HepG2 (cell line): Measurements from ENCODE around the gene ATG4B. TPM values are rescaled to one million over a fixed set of nuclear protein-coding genes. Genes with fewer than 3 reads are reported as not detected.

Source experiments
- ATF7 ChIP-seq, 2 experiments: fragments of 450-650 bp in 1 of 2; sonication (generic) in 1 of 2; formaldehyde crosslinking in 1 of 2; IDR thresholded peaks; 2 replicates each; pipeline versions ENCODE4 v1.4.0 to v1.6.1; 2016 to 2020; ENCODE audit warnings: antibody characterized with exemption in 1 of 2, mild to moderate bottlenecking in 1 of 2, missing genetic modification reagents in 1 of 2
- BCL3 ChIP-seq: sonication (generic); formaldehyde crosslinking; IDR thresholded peaks from 2 replicates; pipeline ENCODE4 v1.5.1; 2020; ENCODE audit warnings: mild to moderate bottlenecking, missing genetic modification reagents, moderate library complexity
- BRF2 ChIP-seq: sonication (generic); formaldehyde crosslinking; IDR thresholded peaks from 2 replicates; pipeline ENCODE4 v1.8.1; 2022; ENCODE audit warnings: mild to moderate bottlenecking, missing genetic modification reagents
- ELF1 ChIP-seq: sonication (generic); formaldehyde crosslinking; IDR thresholded peaks from 2 replicates; pipeline ENCODE4 v1.4.0; 2020; ENCODE audit warnings: missing genetic modification reagents
- FOXP4 ChIP-seq: sonication (generic); formaldehyde crosslinking; IDR thresholded peaks from 2 replicates; pipeline ENCODE4 v1.4.0; 2020; ENCODE audit warnings: missing genetic modification reagents
- GZF1 ChIP-seq: sonication (generic); formaldehyde crosslinking; IDR thresholded peaks from 2 replicates; pipeline ENCODE4 v1.5.1; 2020; ENCODE audit warnings: mild to moderate bottlenecking, missing genetic modification reagents
- HIC2 ChIP-seq: sonication (generic); formaldehyde crosslinking; IDR thresholded peaks from 2 replicates; pipeline ENCODE4 v1.9.0; 2022; ENCODE audit warnings: low read depth, missing genetic modification reagents
- MYC ChIP-seq: sonication (generic); formaldehyde crosslinking; IDR thresholded peaks from 2 replicates; pipeline ENCODE4 v1.9.0; 2021; ENCODE audit warnings: missing genetic modification reagents, borderline replicate concordance
- NFE2L1 ChIP-seq: sonication (generic); formaldehyde crosslinking; IDR thresholded peaks from 2 replicates; pipeline ENCODE4 v1.4.0; 2020; ENCODE audit warnings: missing genetic modification reagents, mild to moderate bottlenecking, borderline replicate concordance
- NPAS2 ChIP-seq: sonication (generic); formaldehyde crosslinking; IDR thresholded peaks from 2 replicates; pipeline ENCODE4 v1.8.0; 2022; ENCODE audit warnings: mild to moderate bottlenecking, missing genetic modification reagents, borderline replicate concordance
- PAWR ChIP-seq: sonication (generic); formaldehyde crosslinking; IDR thresholded peaks from 2 replicates; pipeline ENCODE4 v1.4.0; 2020; ENCODE audit warnings: missing genetic modification reagents, mild to moderate bottlenecking, borderline replicate concordance
- PHF8 ChIP-seq: sonication (generic); formaldehyde crosslinking; IDR thresholded peaks from 2 replicates; pipeline ENCODE4 v1.5.0; 2020; ENCODE audit warnings: missing genetic modification reagents
- RARA ChIP-seq: IDR thresholded peaks from 2 replicates; pipeline ENCODE4 v1.6.1; 2016; ENCODE audit warnings: missing genetic modification reagents, missing compliant biosample characterization
- REXO4 ChIP-seq: sonication (generic); formaldehyde crosslinking; IDR thresholded peaks from 2 replicates; pipeline ENCODE4 v1.8.0; 2022; ENCODE audit warnings: missing genetic modification reagents, mild to moderate bottlenecking, borderline replicate concordance
- SOX5 ChIP-seq: IDR thresholded peaks from 2 replicates; pipeline ENCODE4 v1.6.1; 2016; ENCODE audit warnings: borderline replicate concordance
- THAP9 ChIP-seq: sonication (generic); formaldehyde crosslinking; IDR thresholded peaks from 2 replicates; pipeline ENCODE4; 2020; ENCODE audit warnings: missing genetic modification reagents, mild to moderate bottlenecking, borderline replicate concordance
- ZFP82 ChIP-seq: sonication (generic); formaldehyde crosslinking; IDR thresholded peaks from 2 replicates; pipeline ENCODE4 v1.5.1; 2020; ENCODE audit warnings: mild to moderate bottlenecking, missing genetic modification reagents, borderline replicate concordance
- ZNF629 ChIP-seq: sonication (generic); formaldehyde crosslinking; conservative IDR thresholded peaks from 2 replicates; pipeline ENCODE4 v1.5.0; 2020; ENCODE audit warnings: missing genetic modification reagents
- ZNF879 ChIP-seq: sonication (generic); formaldehyde crosslinking; IDR thresholded peaks from 2 replicates; pipeline ENCODE4 v1.8.1; 2023; ENCODE audit warnings: missing genetic modification reagents
- polyA plus RNA-seq, 8 experiments: library from polyadenylated mRNA; depleted of rRNA in 3 of 8; stranded (reverse) in 7 of 8; unstranded in 1 of 8; fragments of >200 nt; fragmentation: Illumina TruSeq in 4 of 8; extraction: Trizol in 4 of 8; gene quantifications; 2 replicates each; pipeline versions ENCODE4 v1.2.1 to v1.2.3, GENCODE V29; 2011 to 2016; ENCODE audit warnings: low read depth in 4 of 8, missing spikeins in 1 of 8, mixed read lengths in 1 of 8; ENCODE audit not compliant: insufficient read depth in 1 of 8
- total RNA-seq, 5 experiments: library from RNA; depleted of rRNA; stranded (reverse); fragments of >200 nt; fragmentation: Illumina TruSeq; extraction: Trizol; gene quantifications; 2 replicates each; pipeline ENCODE4 v1.2.3, GENCODE V29; 2016; ENCODE audit warnings: low read depth in 1 of 5

The ATG4B gene
- total and polyA plus RNA-seq, 2 of the 13 experiments (the other 11 are each of a cell fraction or from before 2014, with no cell fraction given), result 95.5 to 239 TPM

- peak; percentile 77; the same call in 1 of the 2 replicates for TF ChIP-seq THAP9
- no peak for TF ChIP-seq NPAS2 (CRISPR knock-in tag)
- peak; percentile 91 for TF ChIP-seq BRF2
- no peak for TF ChIP-seq ZNF879 (CRISPR knock-in tag)
- TF ChIP-seq ZNF629, result peak; percentile 46; the same call in 1 of the 2 replicates
- TF ChIP-seq BCL3 (CRISPR knock-in tag), result peak; percentile 98
- no peak for TF ChIP-seq PAWR (CRISPR knock-in tag)
- TF ChIP-seq SOX5, result 0 out of 2 replicates have a peak, but pooled peaks have one; percentile 15
- no peak for TF ChIP-seq GZF1 (CRISPR knock-in tag)
- peak; percentile 76; the same call in 1 of the 2 replicates for TF ChIP-seq ZFP82
- peak; percentile 92 for TF ChIP-seq MYC (CRISPR knock-in tag)
- 0 out of 2 replicates have a peak, but pooled peaks have one; percentile 33 for TF ChIP-seq RARA (CRISPR knock-in tag)
- TF ChIP-seq FOXP4 (CRISPR knock-in tag), result peak; percentile 32
- TF ChIP-seq REXO4 (CRISPR knock-in tag), result peak; percentile 71; the same call in 1 of the 2 replicates
- TF ChIP-seq HIC2 (CRISPR knock-in tag), result no peak; the same call in 1 of the 2 replicates
- peak; percentile 87 for TF ChIP-seq PHF8 (CRISPR knock-in tag)
- peak; percentile 10; the same call in 1 of the 2 replicates for TF ChIP-seq NFE2L1
- no peak for TF ChIP-seq ATF7 (IDR thresholded peaks at IDR 0.05)
- TF ChIP-seq ATF7 (CRISPR knock-in tag; IDR thresholded peaks at IDR 0.05), result 0 out of 2 replicates have a peak, but pooled peaks have one; percentile 52
- peak; percentile 83 for TF ChIP-seq ELF1
These were observed 49.3 kb downstream of the ATG4B start, which contains the start of gene DTYMK (continued) for GRCh38 chr2:241686650-241687425.
